Kidney epithelial cell (primary cell): Measurements from ENCODE around the gene ADAMTSL1. TPM values are rescaled to one million over a fixed set of nuclear protein-coding genes. Genes with fewer than 3 reads are reported as not detected.

Experiments used
- DNase-seq: peaks from one replicate; pipeline ENCODE4 v3.0.0-alpha.2; 2010; ENCODE audit warnings: low read depth
- H3K27me3 ChIP-seq: 2 replicates; pipeline ENCODE4 v1.6.0; 2011; ENCODE audit warnings: low read length; ENCODE audit not compliant: control insufficient read depth, insufficient read depth
- H3K36me3 ChIP-seq: 2 replicates; pipeline ENCODE4 v1.5.1; 2011; ENCODE audit warnings: low read length; ENCODE audit not compliant: control insufficient read depth, insufficient read depth
- H3K4me3 ChIP-seq: 2 replicates; pipeline ENCODE4 v1.5.1; 2011; ENCODE audit warnings: low read depth, mild to moderate bottlenecking, control low read depth, low read length
- CTCF ChIP-seq: IDR thresholded peaks from 2 replicates; pipeline ENCODE4 v1.5.1; 2011; ENCODE audit warnings: mild to moderate bottlenecking, moderate library complexity, low read length, control low read depth, inconsistent platforms; ENCODE audit not compliant: insufficient read depth, poor library complexity, severe bottlenecking
- total RNA-seq: library from RNA; depleted of rRNA; stranded (reverse); fragments of >200 nt; gene quantifications from 2 replicates; pipeline ENCODE4 v1.2.3, GENCODE V29; 2015

ADAMTSL1 gene
- total RNA-seq, 1 donor from 2014 or later, result 0.08 TPM

- no peaks in the 10 kb centered on the region for H3K36me3 ChIP-seq
- no peak for DNase-seq
- H3K27me3 ChIP-seq, result no peaks in the 10 kb centered on the region
- TF ChIP-seq CTCF, result no peak
- H3K4me3 ChIP-seq, result no peak overlapping the region
Observed at GRCh38 chr9:18786196-18786595, 312.2 kb downstream of the ADAMTSL1 start.

GRCh38 chr9:18786911-18787650 is 313.1 kb downstream of the ADAMTSL1 start:
- no peaks in the 10 kb centered on the region for H3K27me3 ChIP-seq
- no peak overlapping the region for H3K4me3 ChIP-seq
- TF ChIP-seq CTCF, result no peak
- DNase-seq, result no peak
- no peaks in the 10 kb centered on the region for H3K36me3 ChIP-seq

- Histone ChIP-seq H3K4me3 (no peak overlapping the region), H3K36me3 (no peaks in the 10 kb centered on the region), H3K27me3 (no peaks in the 10 kb centered on the region)
- no peak for TF ChIP-seq CTCF
- DNase-seq, result no peak
Observed at GRCh38 chr9:18788256-18788655, 314.3 kb downstream of the ADAMTSL1 start.

GRCh38 chr9:18791074-18791473 is 317.1 kb downstream of the ADAMTSL1 start:
- peak; percentile 62 for TF ChIP-seq CTCF
- Histone ChIP-seq H3K4me3 (no peak overlapping the region), H3K27me3 (no peaks in the 10 kb centered on the region), H3K36me3 (no peaks in the 10 kb centered on the region)
- no peak for DNase-seq

- Histone ChIP-seq H3K36me3 (no peaks in the 10 kb centered on the region), H3K4me3 (no peak overlapping the region), H3K27me3 (no peaks in the 10 kb centered on the region)
- TF ChIP-seq CTCF, result no peak
- no peak for DNase-seq
Observed at GRCh38 chr9:18793122-18793521, 319.2 kb downstream of the ADAMTSL1 start.
